ENCODE data around the gene CLC. TPM values are rescaled to one million over a fixed set of nuclear protein-coding genes. Genes with fewer than 3 reads are reported as not detected.

Gene CLC
- total and polyA plus RNA-seq, 2 of the 13 experiments (the other 11 are each of a cell fraction or from before 2014, with no cell fraction given) = not detected

- DNase-seq (ENCODE audit: low spot score) (no peak), FAIRE-seq (no peak), ATAC-seq (no peak)
- H3K79me2 ChIP-seq (ENCODE audit: insufficient read depth, low read length) = no peaks in the 10 kb centered on the region
- in situ Hi-C loops (cut with HindIII; ENCODE audit: extremely low pct_ligation_motif_present, low pct_unique_long_range_greater_than_20kb) (no loop called here), intact Hi-C loops (cut with micrococcal nuclease; ENCODE audit: unreplicated experiment) (no loop called here)
- no peak overlapping the region for H3K27ac ChIP-seq (ENCODE audit: extremely low read length, insufficient read depth, low read length)
- no peaks in the 10 kb centered on the region for H4K20me1 ChIP-seq (ENCODE audit: insufficient read depth, low read length)
- CTCF ChIA-PET (ENCODE audit: low intra/inter-chr PET ratio, low total read pairs) = no interaction called here
- no TSS peak for BruUV-seq (replicated peaks)
- POLR2A ChIA-PET = no interaction called here
- H3K9ac ChIP-seq (ENCODE audit: insufficient read depth, low read depth, low read length) = no peak overlapping the region
- peaks cover 58% of the 10 kb centered on the region for H3K4me1 ChIP-seq (ENCODE audit: insufficient read depth, low read length)
- H3K4me3 ChIP-seq (replicated peaks in 1 of 3; ENCODE audit: insufficient read depth in 1 of 3, low read depth in 2 of 3, low read length in 3 of 3) = no peak overlapping the region
- H2AFZ ChIP-seq (ENCODE audit: low read length) = no peak overlapping the region
- no peaks in the 10 kb centered on the region for H3K36me3 ChIP-seq (replicated peaks in 1 of 2; ENCODE audit: control insufficient read depth in 1 of 2, insufficient read depth in 2 of 2, low read length in 2 of 2)
- H3K9me3 ChIP-seq (ENCODE audit: low read length) = no peaks in the 10 kb centered on the region
- TF ChIP-seq TEAD2 (CRISPR knock-in tag; IDR thresholded peaks at IDR 0.05) (no peak), U2AF1 (optimal IDR thresholded peaks at IDR 0.05; ENCODE audit: low read depth, low read length) (no peak), SAP130 (CRISPR knock-in tag; IDR thresholded peaks at IDR 0.05; ENCODE audit: low read depth) (no peak), DMTF1 (CRISPR knock-in tag; IDR thresholded peaks at IDR 0.05) (no peak), ZNF256 (CRISPR knock-in tag; conservative IDR thresholded peaks at IDR 0.05) (no peak), SKIL (CRISPR knock-in tag; IDR thresholded peaks at IDR 0.05; ENCODE audit: borderline replicate concordance) (no peak), ZNF788 (CRISPR knock-in tag; IDR thresholded peaks at IDR 0.05; ENCODE audit: borderline replicate concordance) (no peak), TOE1 (CRISPR knock-in tag; IDR thresholded peaks at IDR 0.05) (no peak), ZSCAN25 (CRISPR knock-in tag; IDR thresholded peaks at IDR 0.05) (no peak), SMARCC2 (IDR thresholded peaks at IDR 0.05) (no peak), ZBTB40 (IDR thresholded peaks at IDR 0.05) (no peak), ZBTB40 (CRISPR knock-in tag; IDR thresholded peaks at IDR 0.05) (no peak), EZH2 (conservative IDR thresholded peaks at IDR 0.05; ENCODE audit: low read depth, low read length) (no peak), ISL2 (CRISPR knock-in tag; IDR thresholded peaks at IDR 0.05) (no peak)
- 54% methylated on average over 1 of the region's 1 CpG for WGBS (ENCODE audit: low lambda C conversion rate)
- H3K27me3 ChIP-seq (ENCODE audit: control insufficient read depth in 1 of 2, insufficient read depth in 2 of 2, low read length in 2 of 2) = no peaks in the 10 kb centered on the region
- H3K4me2 ChIP-seq (ENCODE audit: low read depth, low read length) = no peak overlapping the region
Measured at GRCh38 chr19:39692822-39693221, 45.0 kb downstream of the CLC start.
